K562 (cell line): ENCODE measurements around the gene SLC8A1.

Experiments used
- CBX2 ChIP-seq: fragments of 200-600 bp; sonication (generic); IDR thresholded peaks from one replicate; pipeline ENCODE4 v1.6.1; 2012; ENCODE audit warnings: mild to moderate bottlenecking, low read length, inconsistent platforms; ENCODE audit not compliant: insufficient read depth, poor library complexity, severe bottlenecking
- MXI1 ChIP-seq: IDR thresholded peaks from 2 replicates; pipeline ENCODE4 v1.6.1; 2011; ENCODE audit warnings: low read depth, mild to moderate bottlenecking, improper control_type of control experiment, low read length
- PHF8 ChIP-seq: fragments of 200-600 bp; sonication (generic); IDR thresholded peaks from 2 replicates; pipeline ENCODE4 v1.6.1; 2012; ENCODE audit warnings: mixed run types, mild to moderate bottlenecking, inconsistent platforms, low read length, moderate library complexity, borderline replicate concordance
- RBM39 ChIP-seq: fragments of 200-400 bp; formaldehyde crosslinking; optimal IDR thresholded peaks from 2 replicates; pipeline ENCODE3; 2018; ENCODE audit warnings: low read depth, low read length
- SMAD3 ChIP-seq: fragments of 450-650 bp; formaldehyde crosslinking; conservative IDR thresholded peaks from 2 replicates; pipeline ENCODE4 v1.4.0; 2020; ENCODE audit warnings: mild to moderate bottlenecking
- ZNF408 ChIP-seq: fragments of 250-450 bp; sonication (Bioruptor Pico); IDR thresholded peaks from 2 replicates; pipeline ENCODE4 v1.4.0; 2020; ENCODE audit warnings: low read depth, mild to moderate bottlenecking, moderate library complexity
- TF ChIP-seq, protein P1 (sequence below): sonication (generic); formaldehyde crosslinking; IDR thresholded peaks from 2 replicates; pipeline ENCODE4 v1.8.0; 2022; ENCODE audit warnings: mild to moderate bottlenecking, missing genetic modification reagents
- TF ChIP-seq, protein P2 (sequence below), 3 experiments: IDR thresholded peaks in 2 of 3; conservative IDR thresholded peaks in 1 of 3; 2 replicates each; pipeline ENCODE4 v1.5.1; 2011 to 2012; ENCODE audit warnings: low read length in 3 of 3, mild to moderate bottlenecking in 3 of 3, control low read depth in 2 of 3, improper control_type of control experiment in 1 of 3, inconsistent platforms in 1 of 3, low read depth in 1 of 3, mixed read lengths in 1 of 3, moderate library complexity in 1 of 3; ENCODE audit not compliant: insufficient read depth in 2 of 3

DNA sequence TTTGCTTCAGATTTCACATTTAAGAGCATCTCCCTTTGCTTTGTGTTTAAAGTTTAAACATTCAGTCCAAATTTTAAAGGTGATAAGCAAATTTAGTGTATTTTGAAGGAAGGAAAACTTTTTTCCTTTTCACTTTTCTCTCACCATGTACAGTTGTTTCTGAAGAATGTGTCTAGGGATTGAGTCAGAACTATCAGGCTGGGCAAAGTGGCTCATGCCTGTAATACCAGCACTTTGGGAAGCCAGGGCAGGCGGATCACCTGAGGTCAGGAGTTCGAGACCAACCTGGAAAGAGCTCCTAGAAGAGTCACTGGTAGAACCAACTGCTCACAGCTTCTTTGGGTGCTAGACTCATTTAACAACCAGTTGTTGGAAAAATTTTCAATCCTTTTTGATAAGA, 345.8 kb downstream of the SLC8A1 start:
- TF ChIP-seq ZNF408 (CRISPR knock-in tag) (no peak), RBM39 (no peak), MXI1 (no peak), PHF8 (no peak), SMAD3 (no peak), CBX2 (no peak)
- TF ChIP-seq, protein P1, sequence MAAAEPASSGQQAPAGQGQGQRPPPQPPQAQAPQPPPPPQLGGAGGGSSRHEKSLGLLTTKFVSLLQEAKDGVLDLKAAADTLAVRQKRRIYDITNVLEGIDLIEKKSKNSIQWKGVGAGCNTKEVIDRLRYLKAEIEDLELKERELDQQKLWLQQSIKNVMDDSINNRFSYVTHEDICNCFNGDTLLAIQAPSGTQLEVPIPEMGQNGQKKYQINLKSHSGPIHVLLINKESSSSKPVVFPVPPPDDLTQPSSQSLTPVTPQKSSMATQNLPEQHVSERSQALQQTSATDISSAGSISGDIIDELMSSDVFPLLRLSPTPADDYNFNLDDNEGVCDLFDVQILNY (CRISPR knock-in tag): no peak
- TF ChIP-seq, protein P2, sequence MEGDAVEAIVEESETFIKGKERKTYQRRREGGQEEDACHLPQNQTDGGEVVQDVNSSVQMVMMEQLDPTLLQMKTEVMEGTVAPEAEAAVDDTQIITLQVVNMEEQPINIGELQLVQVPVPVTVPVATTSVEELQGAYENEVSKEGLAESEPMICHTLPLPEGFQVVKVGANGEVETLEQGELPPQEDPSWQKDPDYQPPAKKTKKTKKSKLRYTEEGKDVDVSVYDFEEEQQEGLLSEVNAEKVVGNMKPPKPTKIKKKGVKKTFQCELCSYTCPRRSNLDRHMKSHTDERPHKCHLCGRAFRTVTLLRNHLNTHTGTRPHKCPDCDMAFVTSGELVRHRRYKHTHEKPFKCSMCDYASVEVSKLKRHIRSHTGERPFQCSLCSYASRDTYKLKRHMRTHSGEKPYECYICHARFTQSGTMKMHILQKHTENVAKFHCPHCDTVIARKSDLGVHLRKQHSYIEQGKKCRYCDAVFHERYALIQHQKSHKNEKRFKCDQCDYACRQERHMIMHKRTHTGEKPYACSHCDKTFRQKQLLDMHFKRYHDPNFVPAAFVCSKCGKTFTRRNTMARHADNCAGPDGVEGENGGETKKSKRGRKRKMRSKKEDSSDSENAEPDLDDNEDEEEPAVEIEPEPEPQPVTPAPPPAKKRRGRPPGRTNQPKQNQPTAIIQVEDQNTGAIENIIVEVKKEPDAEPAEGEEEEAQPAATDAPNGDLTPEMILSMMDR (IDR thresholded peaks at IDR 0.05 in 2 of 3, conservative IDR thresholded peaks at IDR 0.05 in 1 of 3; ENCODE audit: insufficient read depth in 2 of 3, low read depth in 1 of 3, low read length in 3 of 3): no peak
